DMS79 treated with DMSO at 0.1 percent for 48 hours (cell line): ENCODE data around the gene GUCY1A1.
"Not testable (repeated sequence)": the region's sequence is repeated elsewhere in the genome, so short reads cannot be mapped to it uniquely, and the experiment has no call there.

Experiments used
- DNase-seq: peaks from one replicate; lab custom pipeline; 2025; lab: John Stamatoyannopoulos, UW

The GUCY1A1 gene, protein sequence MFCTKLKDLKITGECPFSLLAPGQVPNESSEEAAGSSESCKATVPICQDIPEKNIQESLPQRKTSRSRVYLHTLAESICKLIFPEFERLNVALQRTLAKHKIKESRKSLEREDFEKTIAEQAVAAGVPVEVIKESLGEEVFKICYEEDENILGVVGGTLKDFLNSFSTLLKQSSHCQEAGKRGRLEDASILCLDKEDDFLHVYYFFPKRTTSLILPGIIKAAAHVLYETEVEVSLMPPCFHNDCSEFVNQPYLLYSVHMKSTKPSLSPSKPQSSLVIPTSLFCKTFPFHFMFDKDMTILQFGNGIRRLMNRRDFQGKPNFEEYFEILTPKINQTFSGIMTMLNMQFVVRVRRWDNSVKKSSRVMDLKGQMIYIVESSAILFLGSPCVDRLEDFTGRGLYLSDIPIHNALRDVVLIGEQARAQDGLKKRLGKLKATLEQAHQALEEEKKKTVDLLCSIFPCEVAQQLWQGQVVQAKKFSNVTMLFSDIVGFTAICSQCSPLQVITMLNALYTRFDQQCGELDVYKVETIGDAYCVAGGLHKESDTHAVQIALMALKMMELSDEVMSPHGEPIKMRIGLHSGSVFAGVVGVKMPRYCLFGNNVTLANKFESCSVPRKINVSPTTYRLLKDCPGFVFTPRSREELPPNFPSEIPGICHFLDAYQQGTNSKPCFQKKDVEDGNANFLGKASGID

DNA sequence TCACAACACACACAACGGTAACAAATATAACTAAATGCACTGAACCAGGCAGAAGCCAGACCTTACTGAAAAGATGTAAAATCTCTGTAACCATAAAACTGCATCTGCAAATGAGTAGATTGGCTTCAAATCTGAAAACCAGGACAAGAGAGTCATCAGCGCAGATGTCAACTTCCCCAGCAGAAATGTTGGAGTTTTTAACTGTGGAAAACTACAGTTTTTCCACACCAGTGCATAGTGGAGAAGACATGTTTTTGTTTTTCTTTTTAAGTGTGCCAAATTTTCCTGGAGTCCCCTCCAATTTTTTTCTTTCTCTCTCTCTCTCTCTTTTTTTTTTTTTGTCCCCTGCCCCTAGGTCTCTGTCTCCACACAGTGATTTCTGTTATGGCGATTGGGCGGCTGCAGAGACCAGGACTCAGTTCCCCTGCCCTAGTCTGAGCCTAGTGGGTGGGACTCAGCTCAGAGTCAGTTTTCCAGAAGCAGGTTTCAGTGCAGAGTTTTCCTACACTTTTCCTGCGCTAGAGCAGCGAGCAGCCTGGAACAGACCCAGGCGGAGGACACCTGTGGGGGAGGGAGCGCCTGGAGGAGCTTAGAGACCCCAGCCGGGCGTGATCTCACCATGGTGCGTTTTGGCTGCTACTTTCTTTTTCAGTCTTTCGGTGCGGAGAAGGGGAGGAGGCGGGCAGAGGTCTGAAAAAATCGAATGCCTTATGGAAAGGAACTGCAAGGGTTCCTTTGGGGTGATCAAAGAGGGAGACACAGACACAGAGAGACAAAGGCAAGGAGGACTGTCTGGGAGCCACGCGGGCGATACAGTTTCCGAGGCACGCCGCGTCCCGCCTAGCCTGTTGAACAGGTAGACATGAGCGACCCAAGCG lies at the start of gene GUCY1A1:
Gene GUCY1A1, plus strand, starts transcription at position 505 of the 878 bp plus-strand sequence. CDS start 30,020 bp downstream, outside the sequence.
- no peak for DNase-seq

DNA sequence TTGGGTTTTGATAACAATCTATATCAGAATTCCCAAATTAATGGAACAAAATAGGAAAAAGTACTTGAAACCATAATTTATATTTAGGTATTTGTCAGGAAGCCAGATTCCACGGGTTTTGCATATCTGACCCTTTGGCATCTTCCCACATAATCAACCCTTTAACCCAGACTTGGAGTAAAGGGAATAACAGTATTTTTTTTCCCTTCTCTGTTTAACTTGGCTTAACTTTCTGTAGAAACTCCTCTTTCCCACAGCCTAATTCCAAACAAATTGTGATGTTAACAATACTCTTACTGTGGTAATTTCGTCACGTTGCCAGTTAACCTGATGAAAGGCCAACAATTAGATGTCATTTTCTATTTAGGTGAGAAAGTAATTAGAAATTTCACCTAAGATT lies 49.4 kb upstream of the GUCY1A1 start:
- DNase-seq = no peak

DNA sequence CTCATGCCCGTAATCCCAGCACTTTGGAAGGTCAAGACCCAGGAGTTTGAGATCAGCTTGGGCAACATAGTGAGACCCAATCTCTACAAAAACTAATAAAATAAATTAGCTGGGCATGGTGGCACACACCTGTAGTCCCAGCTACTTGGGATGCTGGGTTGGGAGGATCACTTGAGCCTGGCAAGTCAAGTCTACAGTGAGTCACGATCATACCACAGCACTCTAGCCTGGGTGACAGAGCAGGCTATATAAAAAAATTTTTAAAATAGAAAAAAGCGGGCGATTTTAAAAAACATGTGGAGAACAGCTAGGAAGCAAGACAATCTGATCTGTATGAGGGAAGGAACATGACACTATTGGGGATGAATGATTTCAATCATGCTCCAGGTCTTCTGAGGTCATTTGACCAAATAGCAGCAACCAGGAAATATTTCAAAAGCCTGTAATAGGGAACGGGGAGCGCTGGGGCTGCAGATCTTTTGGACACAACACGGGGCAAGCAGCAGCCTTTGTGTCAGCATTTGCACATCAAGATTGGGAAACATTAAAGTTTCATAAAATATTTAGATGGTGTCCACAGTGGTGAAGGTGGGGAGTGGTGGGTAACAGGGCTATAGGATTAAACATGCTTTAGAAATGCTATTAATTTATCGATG lies 48.3 kb upstream of the GUCY1A1 start:
- DNase-seq = no peak

DNA sequence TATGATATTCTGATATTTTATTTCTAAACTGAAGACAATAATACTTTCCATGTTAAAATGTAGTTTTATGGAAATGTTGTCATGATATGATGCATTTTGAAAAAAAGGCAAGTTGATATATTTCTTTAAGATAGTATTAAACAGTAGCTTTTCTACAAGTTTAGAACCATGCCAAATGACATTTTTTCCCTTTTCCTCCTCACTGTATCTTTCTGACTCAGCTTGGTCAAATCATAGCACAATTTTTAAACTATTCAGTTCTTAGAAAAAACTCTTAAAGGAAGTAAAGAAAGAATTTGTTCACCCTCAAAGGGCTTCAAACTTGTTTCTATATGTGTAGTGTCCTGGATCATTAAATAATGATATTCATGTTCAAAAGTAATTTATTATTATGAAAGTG lies 46.0 kb upstream of the GUCY1A1 start:
- DNase-seq = no peak

DNA sequence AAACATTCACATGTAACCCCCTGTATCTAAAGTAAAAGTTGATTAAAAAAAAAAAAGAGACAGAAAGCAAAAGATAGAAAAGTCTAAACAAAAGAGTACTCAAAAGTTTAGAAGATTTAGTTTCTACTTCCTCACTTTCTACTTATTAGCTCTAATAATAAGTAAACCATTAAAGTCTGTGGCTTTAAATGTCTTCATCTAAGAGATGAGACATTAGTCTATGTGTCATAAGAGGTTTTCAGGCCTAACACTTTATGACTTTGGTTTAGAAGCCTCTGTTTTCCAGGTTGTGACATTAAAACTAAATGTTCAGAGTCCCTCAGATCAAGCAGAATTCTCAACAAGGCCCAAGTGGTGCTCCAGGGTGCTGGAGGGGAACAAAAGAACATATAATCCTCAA lies 42.2 kb upstream of the GUCY1A1 start:
- no peak for DNase-seq

DNA sequence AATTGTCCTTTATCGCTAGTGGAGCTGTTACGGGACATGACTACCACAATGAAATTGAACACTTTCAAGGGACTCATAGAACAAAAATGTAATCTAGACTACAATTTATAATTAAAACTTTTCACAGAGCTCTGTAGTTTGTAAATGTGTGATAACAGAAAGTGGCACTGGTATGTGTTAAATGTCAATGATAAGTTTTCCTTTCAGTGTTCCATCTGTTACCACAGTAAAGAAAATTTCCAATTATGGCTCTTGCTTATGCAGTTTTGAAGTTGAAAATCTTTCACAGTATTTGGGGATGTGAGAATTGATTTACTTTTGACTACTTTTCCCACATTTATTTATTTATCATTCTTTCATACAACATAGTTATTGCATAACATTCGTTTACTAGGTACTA lies 40.1 kb upstream of the GUCY1A1 start:
- DNase-seq = no peak

DNA sequence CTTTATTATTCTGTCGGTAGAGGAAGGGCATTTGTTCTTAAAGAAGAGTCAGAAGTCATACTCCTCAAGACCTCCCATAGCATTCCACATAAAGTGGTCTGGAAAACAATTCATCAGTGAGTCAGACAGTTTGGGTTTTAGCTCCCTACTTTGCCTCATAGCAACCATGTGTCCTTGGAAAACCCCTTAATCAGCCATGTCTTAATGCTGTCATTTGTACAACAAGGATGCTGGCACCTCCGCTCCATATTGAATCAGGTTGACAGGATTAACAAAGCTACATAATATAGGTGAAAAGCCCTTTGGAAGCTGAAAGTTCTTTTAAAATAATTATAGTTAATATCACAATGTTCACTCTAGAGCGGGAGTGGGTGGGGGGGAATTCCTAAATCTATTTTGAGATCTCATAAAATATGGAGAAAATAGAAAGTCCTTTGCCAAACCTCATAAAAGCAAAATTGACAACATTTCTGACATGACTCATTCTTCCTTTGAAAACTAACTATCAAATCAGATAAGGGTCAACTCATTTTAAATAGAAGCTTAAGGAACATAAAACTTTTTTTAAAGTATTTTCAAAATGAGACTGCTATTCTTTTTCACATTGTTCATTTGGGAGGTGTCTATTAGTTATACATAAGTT lies 37.3 kb upstream of the GUCY1A1 start:
- DNase-seq = no peak

DNA sequence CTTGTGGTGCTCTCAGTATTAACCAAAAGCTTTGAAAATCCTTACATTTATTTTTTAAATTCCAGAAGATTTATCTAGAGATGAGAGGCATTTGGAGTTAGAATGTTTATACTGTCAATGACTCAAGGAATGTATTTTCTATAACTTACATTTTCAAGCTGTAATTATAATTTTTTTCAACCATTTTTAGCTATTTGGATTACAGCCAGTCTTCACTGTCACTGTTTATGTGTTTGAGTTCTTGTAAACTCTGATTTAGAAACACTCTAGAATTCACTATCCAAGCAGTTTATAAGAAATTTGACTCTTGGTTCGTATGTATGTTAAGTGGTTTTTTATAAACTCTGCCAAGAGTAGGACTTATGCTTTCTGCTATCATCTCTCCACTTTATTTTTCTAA lies 36.7 kb upstream of the GUCY1A1 start:
- DNase-seq = no peak

DNA sequence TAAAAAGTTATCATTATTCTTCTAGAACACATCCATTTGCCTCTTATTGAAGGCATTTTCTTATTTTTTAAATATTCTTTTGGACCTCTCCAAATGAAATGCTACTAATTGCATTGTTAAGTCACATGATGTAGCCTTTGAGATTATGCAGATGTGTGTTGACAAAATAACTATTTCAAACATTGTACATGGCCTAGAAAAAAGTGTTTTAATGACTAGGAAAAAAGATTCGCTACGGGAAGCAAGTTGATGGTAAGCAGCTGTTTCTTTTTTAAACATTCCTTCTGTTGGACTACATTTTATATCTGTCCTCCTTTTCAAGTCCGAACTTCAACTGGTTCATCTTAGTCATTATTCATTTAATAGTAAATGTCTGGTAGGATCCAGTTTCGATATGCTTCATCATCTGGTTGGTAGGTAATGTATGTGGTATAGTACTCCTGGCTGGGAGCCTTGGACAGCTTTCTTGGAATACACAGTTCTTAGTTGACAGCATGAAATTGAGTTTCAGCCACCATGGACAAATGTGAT lies 34.3 kb upstream of the GUCY1A1 start:
- DNase-seq = no peak

DNA sequence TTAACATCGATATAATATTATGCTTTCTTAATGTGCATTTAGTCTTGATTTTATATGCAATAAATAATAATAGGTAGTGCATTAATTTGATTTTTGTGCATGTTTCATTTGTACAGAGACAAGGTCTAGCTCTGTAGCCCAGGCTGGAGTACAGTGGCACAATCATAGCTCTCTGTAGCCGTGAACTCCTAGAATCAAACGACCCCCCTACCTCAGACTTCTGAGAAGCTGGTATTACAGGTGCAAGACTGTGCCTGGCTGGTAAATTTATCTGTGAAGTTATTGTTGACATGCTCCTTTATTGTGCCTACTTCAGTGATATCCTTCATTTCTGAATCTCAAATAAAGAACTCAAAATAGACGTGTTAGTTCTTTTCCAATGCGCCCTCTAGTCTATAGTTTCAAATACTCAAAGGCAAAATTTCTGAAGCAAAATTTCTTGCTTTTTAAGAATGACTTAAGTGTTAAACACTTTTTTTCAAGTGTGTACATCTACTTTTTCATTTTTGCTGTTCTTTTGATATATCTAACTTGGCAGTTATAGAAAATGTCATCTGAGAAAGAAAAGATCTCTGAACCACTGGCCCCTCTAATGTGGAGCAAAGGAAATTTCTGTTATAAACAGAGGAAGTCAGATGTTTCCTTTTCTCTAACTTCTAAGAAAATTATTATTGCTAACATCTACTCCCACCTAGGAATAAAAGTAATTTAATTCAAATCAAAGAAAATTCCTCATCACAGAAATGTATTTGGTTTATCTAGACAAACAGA lies 28.3 kb upstream of the GUCY1A1 start:
- DNase-seq = no peak

DNA sequence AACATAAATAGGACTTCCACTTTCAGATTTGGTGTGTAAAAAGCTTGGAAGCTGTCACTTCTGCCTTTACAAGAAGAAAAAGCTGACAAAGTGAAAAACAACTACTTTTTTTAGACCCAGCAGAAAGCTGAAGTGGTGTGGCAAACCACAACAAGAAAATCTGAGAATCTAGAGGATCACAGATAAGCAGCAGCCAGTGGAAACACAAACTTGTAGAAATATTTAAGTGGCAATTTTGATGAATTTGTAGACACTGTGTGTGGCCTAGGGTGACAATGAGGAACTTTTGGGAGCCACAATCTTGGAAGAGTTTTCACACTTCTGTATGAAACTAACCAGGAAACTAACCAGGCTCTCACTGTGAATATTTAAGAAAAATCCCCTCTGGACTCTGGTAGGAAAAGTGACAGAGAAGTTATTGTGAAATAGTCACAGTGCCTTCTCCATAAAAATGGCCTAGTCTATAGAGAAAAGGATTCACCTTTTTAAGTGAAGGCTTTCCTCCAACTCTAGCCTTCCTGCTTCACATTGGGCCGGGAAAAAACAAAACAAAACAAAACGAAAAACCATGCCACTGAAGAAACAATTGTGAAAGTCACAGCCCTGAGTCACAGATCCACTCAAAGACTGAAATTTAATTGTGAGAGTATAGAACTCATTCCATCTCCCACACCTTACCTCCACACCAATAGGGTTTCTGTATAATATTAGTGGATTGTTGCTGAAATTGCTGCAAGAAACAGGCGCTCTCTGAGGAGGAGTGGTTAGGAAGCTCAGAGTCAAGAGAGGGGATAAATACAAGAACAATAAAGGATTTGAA lies 26.7 kb upstream of the GUCY1A1 start:
- DNase-seq = no peak

DNA sequence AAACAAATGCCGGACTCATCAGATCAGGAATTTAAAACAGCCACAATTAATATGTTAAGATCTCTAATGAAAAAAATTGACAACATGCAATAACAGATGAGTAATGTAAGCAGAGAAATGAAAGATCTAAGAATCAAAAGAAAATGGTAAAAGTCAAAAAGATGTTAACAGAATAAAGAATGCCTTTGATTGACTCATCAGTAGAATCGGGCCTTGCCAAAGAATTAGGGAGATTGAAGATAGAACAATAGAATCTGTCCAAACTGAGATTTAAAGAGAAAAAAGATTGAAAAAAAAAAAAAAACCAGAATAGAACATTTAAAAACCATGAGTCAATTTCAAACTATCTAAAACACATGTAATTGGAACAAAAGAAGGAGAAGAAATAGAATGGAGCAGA lies 25.9 kb upstream of the GUCY1A1 start:
- no peak for DNase-seq

DNA sequence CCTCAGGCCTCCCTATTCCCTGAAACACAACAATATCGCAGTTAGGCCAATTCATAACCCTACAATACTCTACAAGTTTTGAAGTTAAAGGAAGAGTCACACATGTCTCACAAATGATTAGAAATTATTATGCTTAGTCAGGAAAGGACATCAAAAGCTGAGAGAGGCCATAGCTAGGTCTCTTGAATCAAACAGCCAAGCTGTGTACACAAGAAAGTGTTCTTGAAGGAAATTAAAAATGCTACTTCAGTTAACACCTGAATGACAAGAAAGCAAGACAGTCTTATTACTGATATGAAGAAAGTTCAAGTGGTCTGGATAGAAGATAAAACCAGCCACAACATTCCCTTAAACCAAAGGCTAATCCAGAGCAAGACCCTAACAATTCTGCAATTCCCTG lies 23.6 kb upstream of the GUCY1A1 start:
- DNase-seq = no peak

DNA sequence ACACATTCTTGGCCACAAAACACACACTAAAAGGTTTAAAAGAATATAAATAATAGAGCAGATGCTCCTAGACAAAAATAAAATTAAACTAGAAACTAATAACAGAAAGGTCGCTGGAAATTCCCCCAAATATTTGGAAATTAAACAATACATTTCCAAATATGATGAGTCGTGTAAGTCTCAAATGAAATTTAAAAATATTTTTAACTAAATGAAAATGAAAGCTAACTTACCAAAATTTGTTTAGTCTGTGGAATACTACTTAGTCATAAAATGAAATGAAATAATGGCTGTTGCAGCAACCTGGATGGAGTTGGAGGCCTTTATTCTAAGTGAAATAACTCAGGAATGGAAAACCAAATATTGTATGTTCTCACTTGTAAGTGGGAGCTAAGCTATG lies 20.6 kb upstream of the GUCY1A1 start:
- DNase-seq = no peak

DNA sequence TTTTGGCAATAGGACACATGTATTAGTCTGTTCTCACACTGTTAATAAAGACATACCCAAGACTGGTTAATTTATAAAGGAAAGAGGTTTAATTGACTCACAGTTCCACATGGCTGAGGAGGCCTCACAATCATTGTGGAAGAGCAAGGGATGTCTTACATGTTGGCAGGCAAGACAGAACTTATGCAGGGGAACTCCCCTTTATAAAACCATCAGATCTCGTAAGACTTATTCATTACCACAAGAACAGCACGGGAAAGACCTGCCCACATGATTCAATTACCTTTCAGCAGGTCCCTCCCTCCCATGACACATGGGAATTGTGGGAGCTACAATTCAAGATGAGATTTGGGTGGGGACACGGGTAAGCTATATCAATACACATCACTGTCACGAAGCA lies 15.9 kb upstream of the GUCY1A1 start:
- not testable (repeated sequence) for DNase-seq

DNA sequence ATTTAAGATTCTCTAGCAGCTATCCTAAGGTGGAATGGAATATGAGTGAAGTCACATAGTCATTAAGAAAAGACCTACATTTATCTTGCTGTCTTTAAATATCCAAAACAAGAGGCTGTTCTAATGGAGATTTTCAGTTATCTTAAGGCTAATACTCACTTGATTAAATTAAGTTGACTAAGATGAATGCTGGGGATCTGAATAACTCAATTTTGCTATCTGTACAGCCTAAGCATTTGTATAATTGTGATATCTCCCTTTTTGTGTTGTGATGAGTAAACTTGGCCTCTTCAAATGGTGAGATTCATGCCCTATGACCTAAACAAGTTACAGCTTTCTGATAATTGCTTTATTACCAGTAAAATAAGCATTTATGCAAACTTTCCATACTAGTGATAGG lies 13.6 kb upstream of the GUCY1A1 start:
- no peak for DNase-seq

DNA sequence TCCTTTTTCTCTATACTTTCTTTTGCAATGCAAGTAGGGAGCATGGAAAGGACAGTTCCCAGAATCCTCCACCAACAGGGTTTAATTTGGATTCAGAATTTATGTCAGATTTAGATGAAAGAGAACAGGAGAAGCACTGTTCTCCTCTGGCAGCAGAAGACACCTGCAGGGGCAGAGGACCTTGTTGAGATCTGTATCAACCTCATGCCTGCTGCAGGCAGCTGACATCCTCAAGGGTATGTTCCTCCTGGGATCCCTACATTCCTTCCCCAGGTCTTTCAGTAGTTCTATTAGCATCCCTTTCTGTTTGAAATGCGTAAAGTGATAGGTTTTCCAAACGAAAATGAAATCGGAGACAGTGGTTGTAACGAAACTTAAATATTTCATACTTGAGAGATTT lies 10.6 kb upstream of the GUCY1A1 start:
- DNase-seq = no peak

DNA sequence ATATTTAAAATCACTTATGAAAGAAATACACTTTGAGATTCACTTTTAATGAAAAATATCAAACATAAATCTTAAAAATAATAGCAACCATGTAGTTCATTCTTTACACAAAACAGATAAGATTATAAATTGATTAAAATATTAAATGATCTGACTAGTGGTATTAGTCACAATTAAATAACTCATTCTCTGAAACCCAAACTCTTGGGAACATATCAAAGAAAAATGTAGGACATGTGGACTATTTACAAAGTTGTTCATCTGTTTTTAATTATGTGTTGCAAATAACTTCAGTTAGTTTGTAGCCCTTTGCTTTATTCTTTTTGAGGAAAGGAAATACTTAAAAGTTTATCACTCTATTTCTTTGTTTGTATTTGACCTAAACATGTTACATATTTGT lies 9.5 kb upstream of the GUCY1A1 start:
- no peak for DNase-seq

DNA sequence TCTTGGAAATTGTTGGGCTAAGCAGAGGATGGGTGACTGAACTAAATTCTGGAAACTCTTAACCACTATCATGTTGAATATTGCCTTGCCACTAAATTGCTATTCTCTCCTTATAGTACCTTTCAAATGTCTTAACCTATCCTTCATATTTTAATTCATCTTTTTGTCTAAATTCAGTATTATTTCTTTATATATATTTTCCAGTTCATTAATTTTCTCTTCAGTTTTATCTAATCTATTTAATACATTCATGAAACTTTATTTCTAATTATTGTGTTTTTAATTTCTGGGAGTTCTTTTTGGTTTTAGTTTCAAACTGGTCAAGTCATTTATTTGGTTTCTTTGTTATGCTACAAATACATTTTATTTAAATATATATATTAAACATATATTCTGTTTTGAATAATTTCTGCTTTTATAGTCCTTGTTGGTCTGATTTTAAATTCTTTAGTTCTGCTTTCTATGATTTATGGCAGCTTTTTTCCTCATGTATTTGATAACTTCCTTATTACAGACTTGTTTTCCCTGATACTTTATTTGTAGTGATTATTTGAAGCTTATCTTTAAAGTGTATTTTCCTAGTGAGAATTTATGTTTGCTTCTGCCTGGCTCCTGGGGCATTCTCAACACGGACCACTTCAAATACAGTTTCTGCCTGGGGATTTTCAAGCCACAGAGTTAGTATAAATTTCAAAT lies 8.5 kb upstream of the GUCY1A1 start:
- DNase-seq = no peak
